ENCODE data around the gene DENND1A.
A peak's percentile ranks its signal among the peaks of the same experiment; 100 is the strongest.

The DENND1A gene

GRCh38 chr9:123615381-123615780 is 314.5 kb downstream of the DENND1A start:
- DNase-seq (ENCODE audit: low read depth), result no peak

- DNase-seq (ENCODE audit: low read depth), result no peak
Observed at GRCh38 chr9:123614306-123615263, 315.3 kb downstream of the DENND1A start.

GRCh38 chr9:123611226-123611625 is 318.7 kb downstream of the DENND1A start:
- peak; percentile 3 for DNase-seq (ENCODE audit: low read depth)

GRCh38 chr9:123609844-123610243 is 320.1 kb downstream of the DENND1A start:
- DNase-seq (ENCODE audit: low read depth), result no peak

DNA sequence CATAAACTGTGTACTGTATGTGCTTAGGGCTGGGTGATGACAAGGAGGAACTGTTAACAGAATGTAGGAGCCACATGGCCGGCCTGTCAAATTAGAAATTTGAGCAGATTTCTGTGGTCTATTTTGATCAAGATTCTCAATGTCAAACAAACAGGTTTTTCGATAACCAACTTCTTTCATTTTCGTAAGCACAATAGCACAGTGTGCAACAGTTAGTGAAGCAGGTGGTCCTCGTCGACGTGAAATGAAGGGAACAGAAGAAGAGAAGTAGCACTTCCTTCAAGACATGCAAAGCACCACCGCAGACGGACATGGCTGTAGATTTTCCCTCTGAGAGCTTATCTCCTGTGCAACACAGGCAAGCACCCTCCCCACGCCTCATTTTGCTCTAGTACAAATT is 321.8 kb downstream of the DENND1A start:
- DNase-seq (ENCODE audit: low read depth), result no peak

DNA sequence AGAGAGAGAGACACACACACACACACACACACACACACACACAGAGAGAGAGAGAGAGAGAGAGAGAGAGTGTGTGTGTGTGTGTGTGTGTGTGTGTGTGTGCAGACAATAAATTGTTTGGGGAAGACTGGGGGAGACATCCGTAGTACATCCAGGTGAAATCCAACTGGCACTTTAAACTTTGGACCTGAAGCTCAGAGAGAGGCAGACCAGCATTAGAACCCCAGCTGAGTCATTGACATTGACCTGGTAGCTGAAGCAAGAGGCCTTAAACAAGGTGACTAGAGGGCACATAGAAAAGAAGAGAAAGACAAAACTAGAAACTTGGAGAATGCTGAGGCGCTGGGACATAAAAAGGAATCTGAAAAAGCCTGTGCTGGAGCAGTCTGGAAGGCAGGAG is 322.4 kb downstream of the DENND1A start:
- no peak for DNase-seq (ENCODE audit: low read depth)

GRCh38 chr9:123606141-123606540 is 323.8 kb downstream of the DENND1A start:
- DNase-seq (ENCODE audit: low read depth), result no peak

GRCh38 chr9:123605286-123605685 is 324.6 kb downstream of the DENND1A start:
- no peak for DNase-seq (ENCODE audit: low read depth)

DNA sequence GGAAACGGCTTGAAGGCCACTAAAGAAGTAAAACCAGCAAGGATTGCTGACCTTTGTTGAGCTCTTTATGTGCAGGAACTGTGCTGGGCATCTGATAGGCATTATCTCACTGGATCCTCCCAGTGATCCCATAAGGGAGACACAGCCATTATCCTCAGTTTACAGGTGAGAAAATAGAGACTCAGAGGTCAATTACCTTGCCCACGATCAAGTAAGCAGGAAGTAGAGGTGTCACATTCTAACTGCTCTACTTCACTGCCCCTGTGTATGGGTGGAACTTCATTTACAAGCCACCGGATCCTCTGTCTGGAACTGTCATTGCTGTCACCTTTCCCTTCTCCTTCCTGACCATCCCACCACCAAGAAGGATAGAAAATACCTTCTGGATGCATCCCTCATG is 325.1 kb downstream of the DENND1A start:
- DNase-seq (ENCODE audit: low read depth), result no peak

DNA sequence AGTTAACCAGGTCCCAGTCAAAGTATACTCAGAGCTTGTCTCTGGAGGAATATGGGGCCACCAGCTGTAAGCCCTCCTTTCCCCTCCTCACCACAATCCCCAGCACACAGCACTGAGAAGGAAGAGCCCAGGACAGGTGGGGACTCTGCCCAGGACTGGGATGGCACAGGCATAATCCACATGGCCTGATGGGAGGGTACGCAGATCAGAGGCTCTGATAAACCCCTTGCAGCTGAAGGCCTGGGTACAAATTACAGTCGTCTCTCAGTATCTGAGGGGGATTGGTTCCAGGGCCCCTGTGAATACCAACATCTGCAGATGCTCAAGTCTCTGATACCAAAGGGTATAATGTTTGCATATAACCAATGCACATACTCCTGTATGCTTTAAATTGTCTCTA is 328.1 kb downstream of the DENND1A start:
- no peak for DNase-seq (ENCODE audit: low read depth)

DNA sequence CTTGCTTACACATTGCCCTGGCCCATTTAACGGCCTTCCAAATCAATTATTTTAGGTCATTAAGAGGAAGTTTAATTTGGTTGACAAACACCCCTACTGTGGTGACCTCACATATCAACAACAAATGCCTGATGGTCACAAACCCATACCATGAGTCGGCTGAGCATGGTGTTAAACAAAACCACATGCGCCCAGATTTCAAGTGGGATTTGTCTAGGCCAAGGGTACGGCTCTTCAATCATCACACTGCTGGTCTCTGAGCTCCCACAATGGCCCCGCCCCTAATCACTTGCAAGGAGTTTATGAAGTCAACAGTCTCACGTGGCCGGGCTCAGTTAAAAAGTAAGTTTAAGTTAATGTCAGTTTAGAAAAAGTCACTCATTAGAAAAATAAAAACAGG is 330.1 kb downstream of the DENND1A start:
- DNase-seq (ENCODE audit: low read depth), result no peak

DNA sequence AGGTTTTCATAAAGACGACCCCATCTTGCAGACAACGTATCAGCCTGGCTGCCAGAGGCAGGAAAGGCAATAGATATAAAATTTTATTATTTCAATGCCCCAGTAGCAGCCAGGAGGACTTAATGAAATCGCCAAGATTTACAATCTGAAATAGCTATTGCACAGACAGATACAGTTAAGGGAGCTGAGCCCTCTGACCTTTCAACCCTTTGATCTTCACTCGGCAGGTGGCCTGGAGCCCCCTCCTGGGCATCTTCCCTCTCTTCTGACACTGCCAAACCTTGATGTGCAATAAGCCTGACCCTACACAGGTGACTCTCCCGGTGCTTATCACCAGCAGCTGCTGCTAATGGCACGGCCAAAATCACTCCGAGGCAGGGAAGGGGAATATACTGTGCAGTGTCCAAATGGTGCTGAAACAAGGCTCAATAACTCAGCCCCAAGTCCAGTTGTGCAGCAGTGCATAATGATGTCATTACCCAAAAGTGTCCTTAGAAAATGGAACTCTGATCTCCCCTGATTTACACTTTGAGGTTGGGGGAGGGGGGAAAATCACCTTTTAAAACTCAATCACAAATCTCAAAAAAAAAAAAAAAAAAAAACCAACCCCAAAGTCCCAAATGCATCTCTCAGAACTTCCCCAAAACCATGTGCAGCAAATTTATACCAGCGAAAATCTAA is 331.9 kb downstream of the DENND1A start:
- DNase-seq (ENCODE audit: low read depth), result no peak

DNA sequence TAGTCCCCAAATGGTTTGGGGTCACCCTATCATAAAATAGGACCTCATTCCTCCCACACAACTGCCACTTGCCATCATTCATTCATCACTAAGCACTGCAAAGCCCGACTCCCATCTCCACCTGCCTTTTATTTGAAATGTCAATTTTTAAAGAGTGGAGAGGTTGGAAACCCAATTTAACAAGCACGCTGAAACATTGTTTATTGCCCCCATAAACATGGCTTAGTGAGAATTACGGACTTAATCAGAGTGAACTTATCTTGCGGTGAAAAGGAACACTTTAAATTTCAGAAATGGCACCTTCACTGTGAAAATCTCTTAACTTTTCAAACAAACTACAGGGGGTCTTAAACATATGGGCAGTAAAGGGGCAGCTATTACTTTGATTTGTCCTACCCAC is 332.9 kb downstream of the DENND1A start:
- no peak for DNase-seq (ENCODE audit: low read depth)

GRCh38 chr9:123591283-123591682 is 338.6 kb downstream of the DENND1A start:
- no peak for DNase-seq (ENCODE audit: low read depth)

GRCh38 chr9:123590499-123590898 is 339.4 kb downstream of the DENND1A start:
- DNase-seq (ENCODE audit: low read depth), result no peak

DNA sequence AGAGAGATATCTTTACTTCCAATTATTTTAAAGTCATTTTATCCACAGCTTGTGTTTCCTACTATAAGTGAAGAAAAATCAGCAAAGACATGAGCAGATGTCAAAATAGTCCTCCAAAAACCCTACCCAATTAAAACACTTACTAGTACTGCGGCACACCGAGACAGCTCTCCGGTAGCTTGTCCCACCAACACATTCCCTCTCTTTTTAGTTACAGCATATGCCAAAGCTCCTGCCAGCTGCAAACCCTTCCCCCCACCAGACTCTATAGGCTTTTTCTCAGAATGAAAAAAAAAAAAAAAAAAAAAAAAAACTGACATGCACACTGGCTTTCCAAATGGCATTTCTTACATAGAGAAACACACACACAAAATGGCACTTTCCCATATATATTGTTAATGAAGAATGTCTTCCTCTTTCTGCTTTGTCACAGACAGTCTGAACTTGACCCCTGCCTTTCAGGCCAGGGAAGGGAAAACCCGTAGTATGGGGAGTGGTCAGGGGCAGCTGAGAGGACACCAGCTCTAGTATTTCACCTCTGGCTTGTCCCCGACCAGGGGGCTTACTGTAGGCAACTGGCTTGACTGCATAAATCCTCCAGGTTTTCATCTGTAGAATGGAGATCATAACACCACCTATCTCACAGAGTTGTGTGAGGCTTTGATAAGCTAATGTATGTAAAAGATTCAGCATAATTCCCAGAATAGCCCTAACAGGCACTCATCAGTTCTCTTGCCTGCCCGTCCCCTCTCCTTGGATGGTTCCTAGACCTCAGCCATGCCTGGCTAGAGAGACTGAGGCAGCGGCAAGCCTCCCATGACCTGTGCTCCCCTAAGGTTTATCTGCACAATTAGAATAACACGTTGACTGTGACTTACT is 340.3 kb downstream of the DENND1A start:
- DNase-seq (ENCODE audit: low read depth), result no peak

GRCh38 chr9:123586275-123586674 is 343.7 kb downstream of the DENND1A start:
- DNase-seq (ENCODE audit: low read depth), result no peak

DNA sequence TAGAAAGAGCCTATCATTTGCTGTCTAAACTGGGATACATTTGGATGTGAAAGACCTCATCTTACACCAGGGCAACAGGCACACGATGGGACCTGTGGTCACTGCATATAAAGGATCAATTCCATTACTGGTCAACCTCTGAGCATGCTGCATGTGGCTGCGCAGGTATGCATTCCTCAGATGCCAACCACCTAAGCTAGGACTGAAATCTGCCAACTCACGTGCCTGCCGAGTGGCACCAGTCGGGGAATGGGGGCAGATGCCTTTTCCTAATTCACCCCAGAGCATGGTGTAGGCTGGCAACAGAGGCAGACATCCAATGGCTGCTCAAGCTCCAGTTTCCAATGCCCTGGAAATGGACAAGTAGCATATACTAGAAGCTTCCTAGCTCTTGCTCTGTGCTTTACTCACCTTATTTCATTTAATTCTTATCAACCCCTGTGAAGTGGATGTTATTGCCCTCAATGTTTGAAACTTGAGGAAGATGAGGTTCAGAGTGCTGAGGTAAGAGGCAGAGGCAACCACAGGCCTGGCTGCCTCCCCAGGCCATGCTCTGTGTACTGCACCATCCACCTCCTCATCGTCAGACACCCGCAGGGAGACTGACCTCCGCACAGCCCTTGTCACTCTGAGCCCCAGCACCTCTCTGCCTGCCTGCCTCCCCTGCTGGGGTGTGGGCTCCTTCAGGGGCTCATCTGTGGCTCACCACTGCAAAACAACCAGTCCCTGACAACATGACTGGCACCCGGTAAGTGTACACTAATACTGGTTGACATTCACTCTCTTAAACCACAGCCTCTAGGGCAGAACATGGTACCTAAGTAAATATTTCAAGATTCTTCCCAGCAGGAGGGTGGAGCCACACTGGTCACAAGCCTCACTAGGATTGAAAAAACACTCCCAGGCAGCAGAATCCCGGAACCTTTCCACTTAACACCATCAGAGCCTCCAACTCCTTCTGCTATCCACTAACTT is 345.4 kb downstream of the DENND1A start:
- no peak for DNase-seq (ENCODE audit: low read depth)

GRCh38 chr9:123583646-123584045 is 346.3 kb downstream of the DENND1A start:
- no peak for DNase-seq (ENCODE audit: low read depth)

DNA sequence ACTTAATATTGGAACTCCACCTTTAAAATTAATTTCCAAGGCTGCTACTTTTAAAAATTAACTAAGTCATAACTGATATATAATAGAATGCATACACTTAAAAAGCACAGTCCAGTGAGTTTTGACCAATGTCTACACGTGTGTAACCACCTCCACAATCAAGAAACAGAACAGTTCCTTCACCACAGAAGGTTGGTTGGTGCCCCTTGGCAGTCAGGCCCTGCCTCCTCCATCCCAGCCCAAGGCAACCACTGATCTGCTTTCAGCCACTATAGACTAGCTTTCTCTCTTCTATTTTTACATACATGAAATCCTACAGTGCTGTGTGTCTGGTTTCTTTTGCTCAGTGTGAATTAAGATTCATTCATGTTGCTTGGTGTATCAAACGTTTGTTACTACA is 358.7 kb downstream of the DENND1A start:
- DNase-seq (ENCODE audit: low read depth), result no peak

Data from HS-5 (cell line).